WTC11 (cell line): Measurements from ENCODE around the gene RMND5B. TPM values are rescaled to one million over a fixed set of nuclear protein-coding genes. Genes with fewer than 3 reads are reported as not detected.

ENCODE experiments used
- ATAC-seq: fragments of 200-7000 bp; cut with Tn5 transposase; 2 replicates; pipeline ENCODE4 v1.10.0; 2021; ENCODE audit warnings: mild to moderate bottlenecking, moderate library complexity
- CTCF ChIA-PET: fragments of 300-600 bp; sonication (Branson Sonifier 250); formaldehyde crosslinking; loops from one replicate; lab custom pipeline; 2021; ENCODE audit warnings: antibody characterized with exemption; lab: Charles Lee
- POLR2A ChIA-PET: fragments of 350-600 bp; sonication (Branson Sonifier 250); formaldehyde crosslinking; loops from one replicate; lab custom pipeline; 2021; ENCODE audit warnings: antibody characterized with exemption; lab: Charles Lee
- DNase-seq: peaks from one replicate; pipeline ENCODE4 v3.0.0; 2021; ENCODE audit warnings: low spot score
- H3K27ac Mint-ChIP-seq: 2 replicates; pipeline ENCODE4 v1.8.0; 2021; ENCODE audit warnings: mixed read lengths
- H3K27me3 Mint-ChIP-seq: 2 replicates; pipeline ENCODE4 v1.8.0; 2021; ENCODE audit warnings: low read depth, mild to moderate bottlenecking, moderate library complexity, mixed read lengths
- H3K36me3 Mint-ChIP-seq: 2 replicates; pipeline ENCODE4 v1.8.0; 2021; ENCODE audit warnings: mixed read lengths
- H3K4me1 Mint-ChIP-seq: 2 replicates; pipeline ENCODE4 v1.8.0; 2022; ENCODE audit warnings: mixed read lengths
- H3K4me3 Mint-ChIP-seq: 2 replicates; pipeline ENCODE4 v1.8.0; 2021; ENCODE audit warnings: mild to moderate bottlenecking, moderate library complexity, mixed read lengths
- H3K9me3 Mint-ChIP-seq: 2 replicates; pipeline ENCODE4 v1.8.0; 2021; ENCODE audit warnings: mixed read lengths
- AFF4 ChIP-seq: sonication (generic); formaldehyde crosslinking; IDR thresholded peaks from 2 replicates; pipeline ENCODE4 v1.8.1; 2023; ENCODE audit warnings: mild to moderate bottlenecking, missing genetic modification reagents, borderline replicate concordance
- AR ChIP-seq: fragments of 250-450 bp; sonication (Bioruptor Pico); IDR thresholded peaks from 2 replicates; pipeline ENCODE4 v1.9.0; 2021; ENCODE audit warnings: mild to moderate bottlenecking
- ERG ChIP-seq: fragments of 250-450 bp; sonication (Bioruptor Pico); IDR thresholded peaks from 2 replicates; pipeline ENCODE4 v1.8.0; 2021; ENCODE audit warnings: mild to moderate bottlenecking
- ETV6 ChIP-seq: sonication (generic); formaldehyde crosslinking; IDR thresholded peaks from 2 replicates; pipeline ENCODE4 v1.8.1; 2022; ENCODE audit warnings: mild to moderate bottlenecking, missing genetic modification reagents
- PRDM15 ChIP-seq: sonication (generic); formaldehyde crosslinking; IDR thresholded peaks from 2 replicates; pipeline ENCODE4 v1.8.0; 2022; ENCODE audit warnings: missing genetic modification reagents
- SP1 ChIP-seq: sonication (generic); formaldehyde crosslinking; conservative IDR thresholded peaks from 2 replicates; pipeline ENCODE4 v1.8.1; 2022; ENCODE audit warnings: missing genetic modification reagents
- TEAD1 ChIP-seq: sonication (generic); formaldehyde crosslinking; IDR thresholded peaks from 2 replicates; pipeline ENCODE4 v1.8.0; 2022; ENCODE audit warnings: mild to moderate bottlenecking, missing genetic modification reagents
- ZNF232 ChIP-seq: sonication (generic); formaldehyde crosslinking; IDR thresholded peaks from 2 replicates; pipeline ENCODE4 v1.8.0; 2022; ENCODE audit warnings: mild to moderate bottlenecking, missing genetic modification reagents
- total RNA-seq: library from RNA; stranded (reverse); gene quantifications from 3 replicates; pipeline ENCODE4 v1.2.3, GENCODE V29; 2021
- TF ChIP-seq, protein P1 (sequence below): sonication (generic); formaldehyde crosslinking; IDR thresholded peaks from 2 replicates; pipeline ENCODE4 v1.8.1; 2023; ENCODE audit warnings: mild to moderate bottlenecking, missing genetic modification reagents
- TF ChIP-seq, protein P2 (sequence below): sonication (generic); formaldehyde crosslinking; conservative IDR thresholded peaks from 2 replicates; pipeline ENCODE4 v1.8.1; 2022; ENCODE audit warnings: mild to moderate bottlenecking, missing genetic modification reagents
- TF ChIP-seq, protein P3 (sequence below): sonication (generic); formaldehyde crosslinking; IDR thresholded peaks from 2 replicates; pipeline ENCODE4 v1.8.0; 2023; ENCODE audit warnings: missing genetic modification reagents, mild to moderate bottlenecking, borderline replicate concordance

RMND5B gene
- total RNA-seq, 1 experiment from 2014 or later, result 93.3 TPM

DNA sequence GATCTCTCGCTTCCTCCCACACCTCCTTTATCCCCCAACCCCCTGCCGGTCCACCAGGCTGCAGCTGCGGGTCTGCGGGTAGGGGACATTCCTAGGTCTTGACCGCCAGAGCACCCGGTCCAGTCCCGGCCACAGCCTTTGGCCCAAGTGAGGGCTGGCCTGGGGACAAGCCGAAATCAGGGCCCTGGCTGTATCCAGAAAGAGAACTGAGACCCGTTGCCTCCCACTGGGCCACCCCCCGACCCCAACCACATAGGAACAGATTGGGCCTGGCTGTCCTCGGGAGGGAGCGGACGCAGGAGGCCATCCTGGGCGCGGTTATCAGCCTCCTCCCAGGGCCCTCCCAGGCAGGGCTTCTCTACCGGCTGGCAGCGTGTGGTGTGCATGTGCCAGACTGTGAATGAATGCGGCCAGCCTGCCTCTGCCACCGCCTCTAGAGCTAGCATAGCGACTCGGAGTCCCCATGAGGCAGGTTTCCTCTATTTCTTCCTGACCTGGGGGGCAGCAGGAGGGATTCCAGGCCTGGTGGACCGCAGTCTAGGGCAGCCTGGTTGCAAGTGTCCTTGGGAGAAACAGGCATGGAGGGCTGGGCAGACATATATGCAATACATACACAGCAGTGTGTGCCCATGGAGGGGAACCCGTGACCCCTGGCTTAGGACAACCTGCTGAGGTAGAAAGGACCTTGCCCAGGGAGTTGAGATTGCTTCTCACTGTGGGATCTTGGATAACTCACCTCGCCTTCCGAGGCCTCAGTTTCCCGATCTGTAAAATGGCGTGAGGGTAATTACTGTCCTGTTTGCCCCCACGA is 16.3 kb upstream of the RMND5B start (continued):
- TF ChIP-seq AR (CRISPR knock-in tag) (no peak), AFF4 (CRISPR knock-in tag) (no peak), ETV6 (no peak)
- TF ChIP-seq, all 79 proteins: peak for 2

DNA sequence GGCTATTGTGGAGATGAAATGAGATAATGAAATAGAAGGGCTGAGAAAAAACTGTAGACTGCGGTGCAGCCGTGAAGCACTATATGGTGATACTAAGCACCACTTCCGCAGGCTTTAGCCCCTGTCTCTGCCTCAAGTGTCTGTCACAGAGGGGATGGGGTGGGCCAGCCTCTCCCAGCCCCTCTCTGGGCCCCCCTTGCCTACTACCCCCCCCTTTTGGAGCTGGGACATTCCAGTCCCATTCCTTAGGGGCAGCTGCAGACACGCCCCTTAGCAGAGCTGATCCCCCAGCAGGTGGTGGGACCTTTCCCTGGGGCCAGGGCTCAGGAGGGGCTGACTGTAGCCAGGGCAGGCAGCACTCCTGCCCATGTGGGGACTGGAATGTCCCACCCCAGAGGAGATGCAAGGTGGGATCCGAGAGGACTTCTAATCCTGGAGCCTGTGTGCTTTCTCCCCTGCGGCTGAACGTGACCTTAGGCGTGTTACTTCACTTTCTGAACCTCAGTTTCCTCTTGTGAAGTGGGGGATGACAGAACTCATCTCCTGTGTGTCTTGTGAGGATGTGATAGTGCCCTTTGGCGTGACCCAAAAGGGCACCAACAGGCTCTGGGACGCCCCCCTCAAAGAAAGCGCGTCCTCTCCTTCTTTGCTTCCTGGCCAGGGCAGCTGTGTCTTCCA is 15.5 kb upstream of the RMND5B start:
- H3K9me3 Mint-ChIP-seq, result peaks cover 5% of the 10 kb centered on the region; the same call in 1 of the 2 replicates
- no peaks in the 10 kb centered on the region for H3K36me3 Mint-ChIP-seq
- peaks cover 44% of the 10 kb centered on the region for H3K4me1 Mint-ChIP-seq
- peak; percentile 85 for DNase-seq
- ATAC-seq, result peak; percentile 25
- POLR2A ChIA-PET, result interaction anchor here (0.6 to 6.0 kb wide), 14 partner anchors 8 to 711 kb away, joined by 3 to 60 read pairs (median 4); partner anchors contain the start of genes HNRNPAB and RMND5B
- peak overlapping the region; percentile 99 for H3K4me3 Mint-ChIP-seq
- CTCF ChIA-PET, result interaction anchor here (0.6 to 8.9 kb wide), 9 partner anchors 9 to 508 kb away, joined by 3 to 138 read pairs (median 5); no protein-coding TSS in a partner anchor
- peak overlapping the region; percentile 98 for H3K27ac Mint-ChIP-seq
- H3K27me3 Mint-ChIP-seq, result no peaks in the 10 kb centered on the region
- TF ChIP-seq ETV6 (peak; percentile 3; the same call in 1 of the 2 replicates), TEAD1 (CRISPR knock-in tag) (peak; percentile 64; the same call in 1 of the 2 replicates), ZNF232 (0 out of 2 replicates have a peak, but pooled peaks have one; percentile 46), SP1 (CRISPR knock-in tag) (peak; percentile 54; the same call in 1 of the 2 replicates), PRDM15 (CRISPR knock-in tag) (peak; percentile 94), ERG (CRISPR knock-in tag) (no peak)
- TF ChIP-seq, protein P1, sequence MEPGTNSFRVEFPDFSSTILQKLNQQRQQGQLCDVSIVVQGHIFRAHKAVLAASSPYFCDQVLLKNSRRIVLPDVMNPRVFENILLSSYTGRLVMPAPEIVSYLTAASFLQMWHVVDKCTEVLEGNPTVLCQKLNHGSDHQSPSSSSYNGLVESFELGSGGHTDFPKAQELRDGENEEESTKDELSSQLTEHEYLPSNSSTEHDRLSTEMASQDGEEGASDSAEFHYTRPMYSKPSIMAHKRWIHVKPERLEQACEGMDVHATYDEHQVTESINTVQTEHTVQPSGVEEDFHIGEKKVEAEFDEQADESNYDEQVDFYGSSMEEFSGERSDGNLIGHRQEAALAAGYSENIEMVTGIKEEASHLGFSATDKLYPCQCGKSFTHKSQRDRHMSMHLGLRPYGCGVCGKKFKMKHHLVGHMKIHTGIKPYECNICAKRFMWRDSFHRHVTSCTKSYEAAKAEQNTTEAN (CRISPR knock-in tag), result 0 out of 2 replicates have a peak, but pooled peaks have one; percentile 32
- TF ChIP-seq, protein P2, sequence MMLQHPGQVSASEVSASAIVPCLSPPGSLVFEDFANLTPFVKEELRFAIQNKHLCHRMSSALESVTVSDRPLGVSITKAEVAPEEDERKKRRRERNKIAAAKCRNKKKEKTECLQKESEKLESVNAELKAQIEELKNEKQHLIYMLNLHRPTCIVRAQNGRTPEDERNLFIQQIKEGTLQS, result no peak
- TF ChIP-seq, protein P3, sequence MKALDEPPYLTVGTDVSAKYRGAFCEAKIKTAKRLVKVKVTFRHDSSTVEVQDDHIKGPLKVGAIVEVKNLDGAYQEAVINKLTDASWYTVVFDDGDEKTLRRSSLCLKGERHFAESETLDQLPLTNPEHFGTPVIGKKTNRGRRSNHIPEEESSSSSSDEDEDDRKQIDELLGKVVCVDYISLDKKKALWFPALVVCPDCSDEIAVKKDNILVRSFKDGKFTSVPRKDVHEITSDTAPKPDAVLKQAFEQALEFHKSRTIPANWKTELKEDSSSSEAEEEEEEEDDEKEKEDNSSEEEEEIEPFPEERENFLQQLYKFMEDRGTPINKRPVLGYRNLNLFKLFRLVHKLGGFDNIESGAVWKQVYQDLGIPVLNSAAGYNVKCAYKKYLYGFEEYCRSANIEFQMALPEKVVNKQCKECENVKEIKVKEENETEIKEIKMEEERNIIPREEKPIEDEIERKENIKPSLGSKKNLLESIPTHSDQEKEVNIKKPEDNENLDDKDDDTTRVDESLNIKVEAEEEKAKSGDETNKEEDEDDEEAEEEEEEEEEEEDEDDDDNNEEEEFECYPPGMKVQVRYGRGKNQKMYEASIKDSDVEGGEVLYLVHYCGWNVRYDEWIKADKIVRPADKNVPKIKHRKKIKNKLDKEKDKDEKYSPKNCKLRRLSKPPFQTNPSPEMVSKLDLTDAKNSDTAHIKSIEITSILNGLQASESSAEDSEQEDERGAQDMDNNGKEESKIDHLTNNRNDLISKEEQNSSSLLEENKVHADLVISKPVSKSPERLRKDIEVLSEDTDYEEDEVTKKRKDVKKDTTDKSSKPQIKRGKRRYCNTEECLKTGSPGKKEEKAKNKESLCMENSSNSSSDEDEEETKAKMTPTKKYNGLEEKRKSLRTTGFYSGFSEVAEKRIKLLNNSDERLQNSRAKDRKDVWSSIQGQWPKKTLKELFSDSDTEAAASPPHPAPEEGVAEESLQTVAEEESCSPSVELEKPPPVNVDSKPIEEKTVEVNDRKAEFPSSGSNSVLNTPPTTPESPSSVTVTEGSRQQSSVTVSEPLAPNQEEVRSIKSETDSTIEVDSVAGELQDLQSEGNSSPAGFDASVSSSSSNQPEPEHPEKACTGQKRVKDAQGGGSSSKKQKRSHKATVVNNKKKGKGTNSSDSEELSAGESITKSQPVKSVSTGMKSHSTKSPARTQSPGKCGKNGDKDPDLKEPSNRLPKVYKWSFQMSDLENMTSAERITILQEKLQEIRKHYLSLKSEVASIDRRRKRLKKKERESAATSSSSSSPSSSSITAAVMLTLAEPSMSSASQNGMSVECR (CRISPR knock-in tag), result no peak
